ENCODE data around the gene CD300H. TPM values are rescaled to one million over a fixed set of nuclear protein-coding genes. Genes with fewer than 3 reads are reported as not detected.

The CD300H gene
- total RNA-seq, 1 donor from 2014 or later: not detected

GRCh38 chr17:74530831-74531150 lies 36.5 kb downstream of the CD300H start:
- Mint-ChIP-seq H3K27me3 (ENCODE audit: unreplicated experiment) (peaks cover 5% of the 10 kb centered on the region), H3K9me3 (ENCODE audit: unreplicated experiment) (peaks cover 5% of the 10 kb centered on the region), H3K36me3 (ENCODE audit: unreplicated experiment) (peaks cover 13% of the 10 kb centered on the region), H3K27ac (ENCODE audit: unreplicated experiment) (no peak overlapping the region), H3K4me1 (ENCODE audit: low read depth, unreplicated experiment) (no peaks in the 10 kb centered on the region), H3K4me3 (ENCODE audit: unreplicated experiment) (no peak overlapping the region)
- no peak for TF ChIP-seq CTCF (IDR thresholded peaks at IDR 0.05; ENCODE audit: partially characterized antibody, unreplicated experiment)
- DNase-seq: no peak

DNA sequence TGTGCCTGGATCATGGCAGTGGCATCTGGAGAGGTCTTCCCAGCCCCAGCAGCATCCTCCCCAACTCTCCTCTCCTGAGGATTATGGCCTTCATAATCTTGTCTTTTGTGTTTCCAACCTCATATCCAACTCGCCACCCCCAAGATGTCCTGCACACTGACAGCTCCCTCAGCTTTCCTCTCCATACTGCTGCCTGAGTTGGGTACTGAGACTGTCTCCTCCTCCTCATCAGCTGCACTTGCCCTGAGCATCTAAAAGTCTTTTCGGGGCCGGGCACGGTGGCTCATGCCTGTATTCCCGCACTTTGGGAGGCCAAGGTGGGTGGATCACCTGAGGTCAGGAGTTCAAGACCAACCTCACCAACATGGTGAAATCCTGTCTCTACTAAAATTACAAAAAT lies 38.1 kb downstream of the CD300H start:
- TF ChIP-seq CTCF (IDR thresholded peaks at IDR 0.05; ENCODE audit: partially characterized antibody, unreplicated experiment): no peak
- Mint-ChIP-seq H3K27ac (ENCODE audit: unreplicated experiment) (no peak overlapping the region), H3K4me3 (ENCODE audit: unreplicated experiment) (no peak overlapping the region), H3K36me3 (ENCODE audit: unreplicated experiment) (peaks cover 16% of the 10 kb centered on the region), H3K27me3 (ENCODE audit: unreplicated experiment) (peaks cover 12% of the 10 kb centered on the region), H3K4me1 (ENCODE audit: low read depth, unreplicated experiment) (no peaks in the 10 kb centered on the region), H3K9me3 (ENCODE audit: unreplicated experiment) (peaks cover 9% of the 10 kb centered on the region)
- DNase-seq: no peak

- Mint-ChIP-seq H3K36me3 (ENCODE audit: unreplicated experiment) (peaks cover 16% of the 10 kb centered on the region), H3K9me3 (ENCODE audit: unreplicated experiment) (peaks cover 9% of the 10 kb centered on the region), H3K27me3 (ENCODE audit: unreplicated experiment) (peaks cover 12% of the 10 kb centered on the region), H3K27ac (ENCODE audit: unreplicated experiment) (no peak overlapping the region), H3K4me3 (ENCODE audit: unreplicated experiment) (no peak overlapping the region), H3K4me1 (ENCODE audit: low read depth, unreplicated experiment) (no peaks in the 10 kb centered on the region)
- TF ChIP-seq CTCF (IDR thresholded peaks at IDR 0.05; ENCODE audit: partially characterized antibody, unreplicated experiment): no peak
- no peak for DNase-seq
Measured at GRCh38 chr17:74528491-74529199, 38.7 kb downstream of the CD300H start.

- peaks cover 16% of the 10 kb centered on the region for H3K36me3 Mint-ChIP-seq (ENCODE audit: unreplicated experiment)
- no peak for TF ChIP-seq CTCF (IDR thresholded peaks at IDR 0.05; ENCODE audit: partially characterized antibody, unreplicated experiment)
- no peaks in the 10 kb centered on the region for H3K4me1 Mint-ChIP-seq (ENCODE audit: low read depth, unreplicated experiment)
- H3K4me3 Mint-ChIP-seq (ENCODE audit: unreplicated experiment): no peak overlapping the region
- H3K27ac Mint-ChIP-seq (ENCODE audit: unreplicated experiment): no peak overlapping the region
- peaks cover 9% of the 10 kb centered on the region for H3K9me3 Mint-ChIP-seq (ENCODE audit: unreplicated experiment)
- H3K27me3 Mint-ChIP-seq (ENCODE audit: unreplicated experiment): peaks cover 14% of the 10 kb centered on the region
- no peak for DNase-seq
Measured at GRCh38 chr17:74527756-74528155, 39.6 kb downstream of the CD300H start.

DNA sequence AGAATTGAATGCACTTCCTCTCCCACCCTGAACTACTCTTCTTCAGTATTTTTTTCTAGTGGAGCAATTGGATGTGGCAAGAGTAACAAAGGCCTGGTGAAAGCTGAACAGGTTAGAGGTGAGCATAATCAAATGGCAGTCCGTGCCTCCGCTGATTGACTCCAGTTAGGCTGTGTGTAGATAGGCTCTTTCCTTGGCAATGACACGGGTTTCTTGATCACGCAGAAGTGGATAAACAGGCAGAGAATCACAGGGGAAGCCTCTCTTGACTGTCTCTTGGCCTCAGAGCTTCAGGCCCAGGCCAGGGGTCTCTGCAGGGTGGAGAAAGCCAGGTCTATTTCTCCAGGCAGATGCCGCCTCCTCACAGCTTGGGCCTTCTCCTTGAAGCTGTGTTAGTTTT lies 40.2 kb downstream of the CD300H start:
- peaks cover 9% of the 10 kb centered on the region for H3K9me3 Mint-ChIP-seq (ENCODE audit: unreplicated experiment)
- H3K4me1 Mint-ChIP-seq (ENCODE audit: low read depth, unreplicated experiment): no peaks in the 10 kb centered on the region
- DNase-seq: no peak
- peaks cover 16% of the 10 kb centered on the region for H3K36me3 Mint-ChIP-seq (ENCODE audit: unreplicated experiment)
- H3K27ac Mint-ChIP-seq (ENCODE audit: unreplicated experiment): no peak overlapping the region
- peaks cover 14% of the 10 kb centered on the region for H3K27me3 Mint-ChIP-seq (ENCODE audit: unreplicated experiment)
- no peak overlapping the region for H3K4me3 Mint-ChIP-seq (ENCODE audit: unreplicated experiment)
- no peak for TF ChIP-seq CTCF (IDR thresholded peaks at IDR 0.05; ENCODE audit: partially characterized antibody, unreplicated experiment)
